ENCODE results near the gene MAX. TPM values are rescaled to one million over a fixed set of nuclear protein-coding genes. Genes with fewer than 3 reads are reported as not detected.

MAX gene
- total and polyA plus RNA-seq, 2 donors (not counting 1 experiment from before 2014, with no cell fraction given) = 98.6 to 130 TPM

- Histone ChIP-seq H2AFZ (ENCODE audit: insufficient read depth, low read depth, low read length, poor library complexity, severe bottlenecking) (no peak overlapping the region), H3K27me3 (replicated peaks in 1 of 4; ENCODE audit: control extremely low read depth in 1 of 4, control insufficient read depth in 3 of 4, insufficient read depth in 4 of 4, low read length in 3 of 4) (no peaks in the 10 kb centered on the region), H3K9ac (ENCODE audit: low read length) (no peak overlapping the region), H3K36me3 (replicated peaks in 1 of 2; ENCODE audit: control extremely low read depth in 1 of 2, control insufficient read depth in 1 of 2, extremely low read depth in 1 of 2, insufficient read depth in 2 of 2, low read length in 1 of 2) (peaks cover 3 to 20% of the 10 kb centered on the region in 2 experiments), H3K9me3 (ENCODE audit: control extremely low read depth in 1 of 3, control insufficient read depth in 2 of 3, insufficient read depth in 1 of 3, low read length in 2 of 3) (no peaks in the 10 kb centered on the region), H3K79me2 (ENCODE audit: control insufficient read depth, insufficient read depth, low read length) (no peaks in the 10 kb centered on the region), H4K20me1 (ENCODE audit: control insufficient read depth, insufficient read depth, low read length, poor library complexity, severe bottlenecking) (no peaks in the 10 kb centered on the region), H3K4me3 (ENCODE audit: control extremely low read depth in 1 of 5, extremely low read depth in 1 of 5, insufficient read depth in 1 of 5, low read depth in 2 of 5, low read length in 4 of 5) (no peak overlapping the region), H3K4me1 (ENCODE audit: control insufficient read depth in 2 of 2, insufficient read depth in 2 of 2, low read length in 2 of 2) (no peaks in the 10 kb centered on the region), H3K27ac (ENCODE audit: low read length in 2 of 2) (no peak overlapping the region), H3K4me2 (replicated peaks; ENCODE audit: low read depth, low read length, poor library complexity, severe bottlenecking) (no peak overlapping the region)
- CTCF ChIA-PET = interaction anchor here (0.5 to 1.5 kb wide), 3 partner anchors 11 to 1291 kb away, joined by 3 to 4 read pairs (median 3); no protein-coding TSS in a partner anchor
- H3K9me3 Mint-ChIP-seq (ENCODE audit: insufficient read depth) = no peaks in the 10 kb centered on the region
- ATAC-seq (ENCODE audit: low read depth) (no peak), DNase-seq (no peak)
- TF ChIP-seq EZH2 (IDR thresholded peaks at IDR 0.05; ENCODE audit: borderline replicate concordance, insufficient read depth, low read depth, low read length, poor library complexity, severe bottlenecking) = no peak
- TF ChIP-seq CTCF (IDR thresholded peaks at IDR 0.05) = no peak
- intact Hi-C loops (cut with micrococcal nuclease) = no loop called here
- no peaks in the 10 kb centered on the region for H3K27me3 Mint-ChIP-seq
- POLR2A ChIA-PET = no interaction called here
- no peaks in the 10 kb centered on the region for H3K4me1 Mint-ChIP-seq
- H3K27ac Mint-ChIP-seq = no peak overlapping the region
- no peak overlapping the region for H3K4me3 Mint-ChIP-seq
- WGBS (ENCODE audit: insufficient coverage) = 80% methylated on average over 1 of the region's 3 CpGs
These were observed 73.4 kb downstream of the MAX start for GRCh38 chr14:65028937-65029336.

- Histone ChIP-seq H3K36me3 (replicated peaks in 1 of 2; ENCODE audit: control extremely low read depth in 1 of 2, control insufficient read depth in 1 of 2, extremely low read depth in 1 of 2, insufficient read depth in 2 of 2, low read length in 1 of 2) (peaks cover 3 to 17% of the 10 kb centered on the region in 2 experiments), H3K4me1 (ENCODE audit: control insufficient read depth in 2 of 2, insufficient read depth in 2 of 2, low read length in 2 of 2) (no peaks in the 10 kb centered on the region), H3K4me3 (ENCODE audit: control extremely low read depth in 1 of 5, extremely low read depth in 1 of 5, insufficient read depth in 1 of 5, low read depth in 2 of 5, low read length in 4 of 5) (no peak overlapping the region), H3K27me3 (replicated peaks in 1 of 4; ENCODE audit: control extremely low read depth in 1 of 4, control insufficient read depth in 3 of 4, insufficient read depth in 4 of 4, low read length in 3 of 4) (no peaks in the 10 kb centered on the region), H3K9me3 (ENCODE audit: control extremely low read depth in 1 of 3, control insufficient read depth in 2 of 3, insufficient read depth in 1 of 3, low read length in 2 of 3) (no peaks in the 10 kb centered on the region), H3K4me2 (replicated peaks; ENCODE audit: low read depth, low read length, poor library complexity, severe bottlenecking) (no peak overlapping the region), H3K9ac (ENCODE audit: low read length) (no peak overlapping the region), H3K79me2 (ENCODE audit: control insufficient read depth, insufficient read depth, low read length) (no peaks in the 10 kb centered on the region), H4K20me1 (ENCODE audit: control insufficient read depth, insufficient read depth, low read length, poor library complexity, severe bottlenecking) (no peaks in the 10 kb centered on the region), H2AFZ (ENCODE audit: insufficient read depth, low read depth, low read length, poor library complexity, severe bottlenecking) (no peak overlapping the region), H3K27ac (ENCODE audit: low read length in 2 of 2) (no peak overlapping the region)
- ATAC-seq (ENCODE audit: low read depth) (no peak), DNase-seq (no peak)
- TF ChIP-seq EZH2 (IDR thresholded peaks at IDR 0.05; ENCODE audit: borderline replicate concordance, insufficient read depth, low read depth, low read length, poor library complexity, severe bottlenecking) (no peak), CTCF (IDR thresholded peaks at IDR 0.05) (no peak)
- WGBS (ENCODE audit: insufficient coverage) = 98% methylated on average over 8 of the region's 11 CpGs
- no peaks in the 10 kb centered on the region for H3K27me3 Mint-ChIP-seq
- H3K4me3 Mint-ChIP-seq = no peak overlapping the region
- no peak overlapping the region for H3K27ac Mint-ChIP-seq
- intact Hi-C loops (cut with micrococcal nuclease) = no loop called here
- CTCF ChIA-PET = no interaction called here
- POLR2A ChIA-PET = no interaction called here
- H3K9me3 Mint-ChIP-seq (ENCODE audit: insufficient read depth) = no peaks in the 10 kb centered on the region
- H3K4me1 Mint-ChIP-seq = no peaks in the 10 kb centered on the region
These were observed 75.1 kb downstream of the MAX start for GRCh38 chr14:65027127-65027799.
